Activated T-helper 1 cell treated with anti-CD3 and anti-CD28 coated beads, Interleukin-2, amount 50 U/mL, for 16 hours (primary cell): ENCODE measurements around the gene ACADVL.
"Not testable (repeated sequence)": the region's sequence is repeated elsewhere in the genome, so short reads cannot be mapped to it uniquely, and the experiment has no call there.

Experiments used
- DNase-seq, 2 donors: peaks; one replicate each; pipeline ENCODE4 v3.0.0-alpha.2; 2020; ENCODE audit warnings: low read depth in 1 of 2, low spot score in 1 of 2

The ACADVL gene

DNA sequence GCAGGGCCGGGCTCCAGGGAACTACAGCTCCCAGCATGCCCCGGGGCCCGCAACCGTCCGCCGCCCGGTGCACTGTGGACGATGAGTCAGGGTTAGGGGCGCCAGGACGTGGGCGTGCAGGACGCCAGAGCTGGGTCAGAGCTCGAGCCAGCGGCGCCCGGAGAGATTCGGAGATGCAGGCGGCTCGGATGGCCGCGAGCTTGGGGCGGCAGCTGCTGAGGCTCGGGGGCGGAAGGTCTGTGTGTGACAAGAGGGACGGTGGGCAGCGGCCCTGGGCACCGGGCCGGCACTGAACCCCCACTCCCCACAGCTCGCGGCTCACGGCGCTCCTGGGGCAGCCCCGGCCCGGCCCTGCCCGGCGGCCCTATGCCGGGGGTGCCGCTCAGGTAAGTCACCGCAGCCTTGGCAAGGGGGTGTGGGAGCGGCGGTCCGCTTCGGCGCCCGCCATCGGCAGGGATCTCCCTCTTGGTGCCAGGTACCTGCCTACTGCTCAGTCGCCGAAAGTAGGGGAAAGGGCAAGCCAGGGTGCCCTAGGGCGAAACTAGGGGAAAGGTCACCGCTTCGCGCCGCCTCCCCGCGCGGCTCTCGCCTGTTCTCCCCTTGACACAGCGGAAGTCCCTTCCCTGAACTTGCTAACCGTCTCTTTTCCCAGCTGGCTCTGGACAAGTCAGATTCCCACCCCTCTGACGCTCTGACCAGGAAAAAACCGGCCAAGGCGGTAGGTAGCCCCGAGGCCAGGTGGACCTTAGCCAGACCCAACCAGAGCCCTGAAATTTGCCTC lies at the start of gene ACADVL, which contains the start of gene DLG4:
Gene ACADVL (plus strand): TSS at position 127 of the 781 bp plus-strand sequence. CDS start 47 bp downstream, at position 174.
Gene DLG4 (minus strand): TSS at position 25 of the 781 bp plus-strand sequence.
- peak; percentile 54 to 67 for DNase-seq

DNA sequence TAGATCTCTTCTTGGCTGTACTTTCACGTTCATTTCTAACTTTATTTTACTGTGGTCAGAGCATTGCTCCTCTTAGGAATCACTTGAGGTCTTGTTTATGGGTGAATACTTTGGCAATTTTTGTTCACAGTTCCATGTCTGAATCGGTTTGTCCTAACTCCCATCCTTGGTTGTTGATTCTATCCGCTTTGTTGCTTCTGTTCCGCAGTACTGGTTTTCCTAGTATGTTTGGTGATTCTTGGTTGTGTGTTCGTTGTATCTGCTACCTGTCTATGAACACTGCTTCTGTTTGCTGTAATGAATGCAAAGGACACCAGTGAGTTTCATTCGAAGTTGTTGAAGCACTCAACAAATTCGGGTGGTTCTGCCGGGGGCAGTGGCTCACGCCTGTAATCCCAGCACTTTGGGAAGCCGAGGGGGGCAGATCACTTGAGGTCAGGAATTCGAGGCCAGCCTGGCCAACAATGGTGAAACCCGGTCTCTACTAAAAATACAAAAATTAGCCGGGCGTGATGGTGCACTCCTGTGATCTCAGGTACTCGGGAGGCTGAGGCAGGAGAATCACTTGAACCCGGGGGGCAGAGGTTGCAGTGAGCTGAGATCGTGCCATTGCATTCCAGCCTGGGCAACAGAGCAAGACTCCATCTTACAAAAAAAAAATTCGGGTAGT lies 47.1 kb upstream of the ACADVL start:
- DNase-seq = not testable (repeated sequence)

DNA sequence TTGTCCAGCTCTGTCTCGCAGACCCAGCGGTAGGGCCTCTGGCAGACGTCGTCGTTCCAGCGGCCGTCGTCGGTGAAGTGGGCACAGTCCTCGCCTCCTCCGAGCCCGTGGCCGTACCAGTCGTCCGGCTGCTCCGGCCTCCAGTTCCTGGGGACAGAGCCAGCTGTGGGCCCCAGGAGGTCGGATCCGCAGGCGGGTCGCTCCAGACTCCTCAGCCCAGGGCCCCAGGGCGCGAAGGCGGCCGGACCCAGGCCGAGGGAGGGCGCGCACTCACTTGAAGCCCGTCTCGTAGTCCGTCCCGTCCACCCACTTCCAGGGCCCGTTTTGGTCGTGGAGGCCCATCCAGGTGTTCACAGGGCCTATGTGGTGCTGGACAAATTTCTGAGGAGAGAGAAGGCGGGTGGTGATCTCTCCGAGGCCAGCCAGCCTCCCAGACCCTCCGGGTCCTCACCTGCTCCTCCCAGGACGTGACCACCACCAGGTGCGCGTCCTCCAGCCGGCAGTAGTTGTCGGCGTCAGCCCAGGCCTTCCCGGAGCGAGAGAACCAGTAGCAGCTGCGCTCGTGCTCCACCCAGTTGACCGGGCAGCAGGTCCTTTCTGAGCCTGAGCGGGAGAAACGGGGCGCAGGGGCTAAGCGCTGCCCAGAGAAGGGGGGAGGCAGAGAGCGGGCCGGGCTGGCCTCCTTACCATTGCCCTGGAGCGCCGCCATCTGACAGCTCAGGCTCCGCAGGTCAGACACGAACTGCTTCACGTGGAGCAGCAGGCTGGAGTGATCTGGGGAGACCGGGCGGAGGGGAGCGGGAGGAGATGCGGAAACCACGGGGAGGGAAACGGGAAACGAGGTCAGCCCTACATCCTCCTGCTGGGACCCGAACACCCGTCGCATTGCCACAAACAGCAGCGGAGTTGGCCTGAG lies 45.8 kb upstream of the ACADVL start:
- no peak for DNase-seq

DNA sequence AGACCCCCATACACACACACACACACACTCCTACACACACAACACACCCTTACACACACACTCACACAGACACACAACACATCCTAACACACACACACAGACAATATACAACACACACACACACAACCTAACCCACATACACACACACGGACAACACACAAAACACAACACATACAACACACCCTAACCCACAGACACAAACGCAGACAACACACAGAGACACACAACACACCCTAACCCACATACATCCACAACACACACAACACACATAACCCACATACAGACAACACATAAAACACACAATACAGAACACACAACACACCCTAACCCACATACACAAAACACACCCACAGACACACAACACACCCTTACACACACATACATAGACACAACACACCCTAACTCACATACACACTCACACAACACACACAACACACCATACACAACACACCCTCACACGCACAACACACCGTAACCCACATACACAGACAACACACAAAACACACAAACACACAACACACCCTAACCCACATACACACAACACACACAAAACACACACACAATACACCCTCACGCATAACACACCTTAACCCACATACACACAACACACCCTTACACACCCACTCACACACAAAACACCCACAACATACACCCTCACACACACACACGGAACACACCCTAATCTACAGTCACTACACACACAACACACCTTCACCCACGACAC lies 45.0 kb upstream of the ACADVL start:
- DNase-seq = no peak

DNA sequence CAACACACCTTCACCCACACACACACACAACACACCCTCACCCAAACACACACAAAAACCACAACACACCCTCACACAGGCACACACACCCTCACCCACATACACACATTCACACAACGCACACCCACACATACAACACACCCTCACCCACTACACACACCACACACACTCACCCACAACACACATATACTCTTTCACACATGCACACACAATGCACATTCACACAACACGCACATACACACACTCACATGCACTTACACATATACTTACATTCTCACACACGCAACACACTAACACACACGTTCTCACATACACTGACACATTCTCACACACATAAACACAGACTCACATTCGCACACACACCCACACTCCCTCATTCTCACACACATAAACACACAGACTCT lies 44.4 kb upstream of the ACADVL start:
- DNase-seq = no peak

DNA sequence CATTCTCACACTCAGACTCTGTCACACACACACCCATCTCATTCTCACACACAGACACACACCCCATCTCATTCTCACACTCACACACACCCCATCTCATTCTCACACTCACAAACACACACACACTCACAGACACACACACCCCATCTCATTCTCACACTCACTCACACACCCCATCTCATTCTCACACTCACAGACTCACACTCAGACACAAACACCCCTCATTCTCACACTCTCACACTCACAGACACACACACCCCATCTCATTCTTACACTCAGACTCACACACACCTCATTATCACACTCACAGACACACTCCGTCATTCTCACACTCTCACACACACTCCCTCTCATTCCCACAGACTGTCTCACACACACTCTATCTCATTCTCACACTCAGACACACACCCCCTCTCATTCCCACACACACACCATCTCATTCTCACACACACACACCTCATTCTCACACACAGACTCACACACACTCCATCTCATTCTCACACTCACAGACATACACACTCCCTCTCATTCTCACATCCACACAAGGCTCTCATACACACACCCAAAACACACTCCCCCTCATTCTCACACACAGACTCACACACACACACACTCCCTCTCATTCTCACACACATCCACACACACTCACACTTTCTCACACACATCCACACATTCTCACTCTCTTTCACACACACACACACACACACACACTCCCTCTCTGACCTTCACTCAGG lies 43.5 kb upstream of the ACADVL start:
- no peak for DNase-seq

DNA sequence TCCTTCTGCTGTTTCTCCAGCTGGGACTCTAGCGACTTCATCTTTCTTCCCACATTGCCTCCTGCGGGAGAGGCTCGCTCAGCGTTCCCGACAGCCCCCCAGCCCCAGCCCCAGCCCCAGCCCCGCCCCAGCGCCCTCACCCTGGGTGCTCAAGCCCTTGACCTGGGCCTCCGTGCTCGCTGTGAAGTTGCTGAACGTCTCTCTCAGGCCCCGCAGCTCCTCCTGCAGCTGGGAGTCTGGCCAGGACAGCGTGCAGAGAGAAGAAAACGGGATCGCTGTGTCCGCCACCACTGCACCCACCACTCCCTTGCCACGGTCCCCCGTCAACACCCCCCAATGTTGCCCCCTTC lies 42.9 kb upstream of the ACADVL start:
- no peak for DNase-seq

DNA sequence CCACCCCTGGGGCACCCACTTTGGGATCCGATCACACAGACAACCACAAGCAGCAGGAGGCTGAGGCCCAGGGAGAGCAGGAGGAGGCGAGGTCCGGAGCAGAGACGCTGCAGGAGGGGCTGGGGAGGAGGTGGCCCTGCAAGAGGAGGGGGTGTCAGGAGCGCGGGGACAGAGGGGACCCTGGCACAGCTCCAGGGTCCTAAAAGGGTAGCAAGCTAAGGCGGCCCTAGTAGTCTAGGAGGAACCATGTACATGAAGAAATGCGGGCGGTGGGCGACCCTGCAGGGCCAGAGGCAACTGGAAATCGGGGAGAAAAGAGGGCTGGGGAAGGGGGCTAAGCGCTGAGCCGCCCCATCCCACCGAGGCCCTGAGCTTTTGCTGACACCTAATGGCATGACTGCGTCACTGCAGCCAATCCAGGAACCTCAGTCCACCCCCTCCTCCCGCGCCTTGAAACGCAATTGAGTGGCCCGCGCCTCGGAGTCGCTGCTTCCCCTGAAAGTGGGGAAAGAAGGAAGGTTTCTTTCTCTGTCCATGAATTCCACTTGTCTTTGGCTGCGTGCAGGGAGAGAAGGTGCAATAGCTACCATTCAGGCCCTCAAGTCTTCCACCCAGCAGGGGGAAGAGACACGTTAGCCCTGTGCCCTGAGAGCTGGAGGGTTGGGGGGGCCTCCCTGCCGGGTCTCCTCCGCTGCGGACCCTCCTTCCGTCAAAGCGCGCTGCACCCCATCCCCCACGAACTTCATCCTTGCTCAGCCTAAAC lies 42.4 kb upstream of the ACADVL start:
- peak; percentile 28 to 39 for DNase-seq

DNA sequence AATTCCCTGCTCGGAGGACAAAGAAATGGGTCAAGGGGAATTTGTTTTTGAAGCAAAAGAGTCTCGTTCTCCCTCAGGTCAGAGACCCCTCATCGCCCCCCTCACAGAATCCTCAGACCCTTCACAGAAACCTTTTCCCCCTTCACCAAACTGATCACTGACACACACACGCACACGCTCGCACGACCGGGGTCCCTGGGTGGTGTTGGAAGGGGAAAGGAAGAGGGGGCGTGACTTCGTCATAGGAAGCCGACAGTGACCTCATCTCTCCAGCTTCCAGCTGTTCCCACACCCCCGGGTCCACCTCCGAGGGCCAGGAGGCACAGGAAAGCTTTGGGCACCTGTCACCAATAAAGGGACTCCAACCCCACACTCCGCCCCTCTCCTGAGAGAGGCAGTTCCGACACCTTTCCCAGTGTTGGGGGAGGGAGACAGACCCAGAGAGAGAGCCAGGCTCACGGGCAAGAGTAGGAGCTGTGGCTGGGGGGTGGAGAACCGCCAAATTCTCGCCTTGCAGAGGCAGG lies 41.7 kb upstream of the ACADVL start:
- no peak for DNase-seq

DNA sequence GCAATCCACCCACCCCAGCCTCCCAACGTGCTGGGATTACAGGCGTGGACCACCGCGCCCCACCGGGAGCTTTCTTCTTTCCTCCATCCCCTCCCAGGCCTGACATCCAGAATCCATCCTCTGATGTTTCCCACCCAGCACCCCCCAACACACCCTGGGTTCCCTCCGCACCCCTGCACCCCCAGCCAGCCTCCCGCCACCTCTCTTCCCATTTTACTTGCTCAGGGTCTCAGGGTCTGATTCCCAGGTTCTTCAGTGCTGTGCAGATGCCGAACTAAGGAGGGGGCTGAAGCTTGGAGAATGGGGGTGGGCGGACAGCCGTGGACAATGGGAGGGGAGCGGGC lies 40.8 kb upstream of the ACADVL start:
- DNase-seq = no peak

DNA sequence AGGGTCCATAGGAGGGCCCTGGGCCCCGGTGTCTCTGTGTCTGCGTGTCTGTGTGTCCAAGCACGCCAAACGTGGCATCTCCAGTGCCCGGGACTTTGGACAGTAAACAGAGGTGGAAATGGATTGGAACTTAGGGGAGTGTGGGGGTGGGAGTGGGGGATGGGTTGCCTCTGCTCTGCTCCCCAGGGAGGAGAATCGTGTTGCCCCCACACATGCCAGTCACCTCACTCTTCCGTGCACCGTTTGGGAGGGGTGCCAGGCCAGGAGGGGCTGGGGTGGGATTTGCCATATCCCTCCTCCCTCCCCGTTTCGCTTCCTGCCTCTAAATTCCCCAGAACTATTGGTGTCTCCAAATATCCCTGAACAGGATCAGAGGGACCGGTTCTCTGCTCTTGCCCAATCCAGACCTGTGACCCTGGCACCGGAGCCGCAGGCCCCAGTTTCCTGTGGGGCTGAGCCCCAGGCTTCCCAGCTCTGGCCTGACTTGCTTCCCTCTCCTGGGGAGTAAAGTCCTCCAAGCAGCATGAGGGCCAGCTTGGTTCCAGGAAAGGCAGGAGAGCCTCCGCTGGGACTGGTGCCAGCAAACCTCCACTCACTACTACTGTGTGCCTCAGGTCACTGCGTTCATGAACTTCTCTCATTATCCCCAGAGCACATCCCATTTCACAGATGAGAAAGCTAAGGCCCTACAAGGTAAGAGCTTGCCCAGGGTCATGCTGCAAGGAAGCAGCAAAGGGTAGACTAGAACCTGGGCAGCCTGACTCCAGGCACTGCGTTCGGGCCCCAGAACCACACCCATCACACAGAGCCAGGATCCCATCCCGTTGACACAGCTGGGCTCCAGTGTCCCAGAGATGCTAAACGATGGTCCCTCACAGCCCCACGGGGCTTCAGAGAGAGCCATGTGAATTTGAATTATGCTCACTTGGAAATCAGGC lies 40.2 kb upstream of the ACADVL start, which contains the start of gene ASGR1:
Gene ASGR1 (minus strand): TSS at position 54 of the 938 bp plus-strand sequence. CDS start 807 bp downstream, outside the sequence.
- DNase-seq = no peak

DNA sequence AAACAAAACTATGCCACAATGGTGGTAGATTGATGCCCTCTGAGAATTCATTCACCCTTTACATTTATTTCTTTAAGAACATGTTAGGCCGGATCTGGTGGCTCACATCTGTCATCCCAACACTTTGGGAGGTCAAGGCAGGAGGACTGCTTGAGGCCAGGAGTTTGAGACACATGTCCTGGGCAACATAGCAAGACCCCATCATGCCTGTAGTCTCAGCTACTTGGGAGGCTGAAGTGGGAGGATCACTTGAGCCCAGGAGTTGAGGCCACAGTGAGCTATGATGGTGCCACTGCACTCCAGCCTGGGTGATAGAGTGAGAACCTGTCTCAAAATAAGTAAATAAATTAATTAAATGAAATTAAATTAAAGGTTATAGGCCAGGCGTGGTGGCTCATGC lies 37.6 kb upstream of the ACADVL start:
- DNase-seq = not testable (repeated sequence)

DNA sequence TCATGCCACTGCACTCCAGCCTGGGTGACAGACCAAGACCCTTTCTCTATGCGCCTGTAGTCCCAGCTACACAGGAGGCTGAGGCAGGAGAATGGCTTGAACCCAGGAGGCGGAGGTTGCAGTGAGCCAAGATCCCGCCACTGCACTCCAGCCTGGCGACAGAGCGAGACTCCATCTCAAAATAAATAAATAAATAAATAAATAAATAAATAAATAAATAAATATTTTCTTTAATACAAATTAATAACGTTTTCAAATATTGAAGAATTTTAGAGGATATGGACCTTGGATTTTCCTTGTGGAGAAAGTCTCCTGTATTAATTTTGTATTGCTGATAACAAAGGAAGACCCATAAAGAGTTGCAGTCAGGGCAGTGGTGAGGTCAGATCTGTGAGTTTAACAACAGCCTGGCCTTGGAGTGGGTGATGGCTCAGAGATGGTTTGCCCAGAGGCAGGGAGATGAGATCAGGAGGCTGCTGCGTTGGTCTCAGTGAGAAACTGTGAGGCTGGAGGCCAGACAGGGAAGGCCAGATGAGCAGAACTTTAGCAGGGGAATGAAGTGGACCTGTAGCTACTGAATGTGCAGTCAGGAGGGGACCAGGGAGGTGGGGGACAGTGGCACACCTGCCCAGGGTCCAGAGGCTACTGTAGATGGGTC lies 36.2 kb upstream of the ACADVL start:
- no peak for DNase-seq

DNA sequence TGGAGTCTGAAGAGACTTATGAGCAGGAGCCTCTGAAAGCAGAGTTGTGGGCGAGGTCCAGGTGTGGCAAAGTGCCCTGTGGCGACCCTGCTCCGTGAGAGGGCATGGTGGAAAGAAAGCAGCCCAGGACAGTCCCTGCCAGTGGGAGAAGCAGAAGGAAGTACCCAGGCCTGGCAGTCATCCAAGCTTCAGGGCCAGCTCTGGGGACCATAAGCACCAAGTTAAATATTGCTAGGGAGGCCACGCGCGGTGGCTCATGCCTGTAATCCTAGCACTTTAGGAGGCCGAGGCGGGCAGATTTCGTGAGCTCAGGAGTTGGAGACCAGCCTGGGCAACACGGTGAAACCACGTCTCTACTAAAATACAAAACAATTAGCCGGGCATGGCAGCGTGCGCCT lies 35.6 kb upstream of the ACADVL start:
- no peak for DNase-seq

DNA sequence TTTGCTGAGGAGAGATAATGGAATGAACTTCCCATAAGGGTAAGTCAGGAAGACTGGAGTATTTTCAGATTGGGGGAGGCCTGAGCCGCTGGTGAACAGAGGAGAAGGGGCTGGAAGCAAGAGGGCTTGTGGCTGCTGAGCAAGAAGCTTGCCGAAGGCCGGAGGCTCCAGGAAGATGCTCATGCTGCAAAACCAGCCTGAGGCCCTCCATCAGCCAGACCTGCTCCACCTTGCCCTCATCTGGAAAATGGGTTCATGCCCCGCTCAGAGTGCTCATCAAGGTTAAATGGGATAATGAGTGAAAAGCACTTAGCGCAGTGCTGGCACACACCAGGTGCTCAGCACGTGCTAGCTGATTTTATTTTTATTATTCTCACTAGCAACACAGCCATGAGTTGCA lies 35.1 kb upstream of the ACADVL start:
- no peak for DNase-seq

DNA sequence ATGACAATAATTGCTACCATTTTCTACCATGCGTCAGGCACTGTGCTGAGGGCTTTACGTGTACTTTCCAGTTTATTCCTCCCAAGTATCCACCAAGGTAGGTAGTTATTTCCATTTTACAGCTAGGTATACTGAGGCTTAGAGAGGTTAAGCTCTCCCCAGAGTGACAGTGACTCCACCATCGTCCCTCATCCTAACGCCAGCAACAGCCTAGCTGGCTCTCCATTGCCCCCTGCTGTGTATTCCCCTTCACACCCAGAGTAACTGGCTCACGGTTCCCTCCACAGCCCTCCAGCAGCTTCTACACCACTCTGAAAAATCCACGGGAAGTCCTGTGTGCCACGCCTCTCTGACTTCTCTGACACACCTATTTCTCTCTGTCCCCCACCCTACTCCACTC lies 33.5 kb upstream of the ACADVL start:
- no peak for DNase-seq

DNA sequence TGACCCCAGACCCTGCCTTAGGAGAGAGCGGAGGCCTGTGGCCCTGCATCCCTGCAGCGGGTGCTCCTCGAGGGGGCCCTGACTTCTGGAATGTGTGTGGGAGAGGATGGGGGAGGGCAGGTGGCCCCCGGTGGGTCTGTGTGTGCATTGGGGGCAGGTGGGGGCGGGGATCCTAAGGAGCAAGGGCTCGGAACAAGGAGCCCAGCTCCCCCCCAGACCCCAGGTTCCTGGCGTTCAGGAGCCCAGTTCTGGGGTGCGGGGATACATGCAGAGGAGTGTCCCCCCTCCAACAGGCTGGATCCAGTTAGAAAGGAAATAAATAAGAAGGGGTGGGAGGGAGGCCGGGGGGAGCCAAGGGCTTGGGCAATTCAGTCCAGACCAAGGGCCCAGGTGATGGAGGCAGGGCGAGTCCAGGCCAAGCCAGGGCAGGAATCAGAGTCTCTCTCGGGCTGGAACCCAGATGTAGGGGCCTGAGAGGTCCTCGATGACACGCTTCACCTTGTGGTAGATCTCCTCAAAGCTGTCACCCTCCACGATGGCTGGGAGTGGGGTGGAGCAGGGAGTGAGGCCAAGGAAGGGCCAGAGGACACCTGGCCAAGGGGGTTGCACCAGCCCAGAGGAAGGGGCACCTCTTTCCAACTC lies 29.3 kb upstream of the ACADVL start:
- DNase-seq = no peak
